Body of pancreas (tissue), 4 donors: ENCODE measurements around the gene GNAT3. TPM values are rescaled to one million over a fixed set of nuclear protein-coding genes. Genes with fewer than 3 reads are reported as not detected.

Source experiments
- ATAC-seq: fragments of 150-250 bp; one replicate; pipeline ENCODE4 v1.9.1; 2016
- DNase-seq, 4 donors: peaks; one replicate each; pipeline ENCODE4 v3.0.0-alpha.2; 2019
- H3K27ac ChIP-seq, 4 donors: fragments of 200-600 bp; sonication (generic); 1 replicate in 3 of 4; 2 replicates in 1 of 4; pipeline versions ENCODE4 v1.5.1 to v1.6.1; 2016 to 2019; ENCODE audit warnings: mild to moderate bottlenecking in 1 of 4, mixed read lengths in 1 of 4, moderate library complexity in 1 of 4
- H3K27me3 ChIP-seq, 2 donors: fragments of 200-600 bp; sonication (generic); one replicate each; pipeline ENCODE4 v1.6.0; 2016; ENCODE audit warnings: mild to moderate bottlenecking in 1 of 2
- H3K36me3 ChIP-seq, 2 donors: fragments of 200-600 bp; sonication (generic); replicated peaks in 1 of 2; 2 replicates each; pipeline ENCODE4 v1.5.1; 2016; ENCODE audit warnings: low read depth in 2 of 2; ENCODE audit not compliant: insufficient read depth in 1 of 2
- H3K4me1 ChIP-seq: fragments of 200-600 bp; sonication (generic); one replicate; pipeline ENCODE4 v1.6.0; 2016
- H3K4me3 ChIP-seq, 2 donors: fragments of 200-600 bp; sonication (generic); 1 replicate in 1 of 2; 2 replicates in 1 of 2; pipeline ENCODE4 v1.5.1; 2016 to 2019
- H3K9me3 ChIP-seq, 3 donors: fragments of 200-600 bp; sonication (generic); 1 replicate in 2 of 3; 2 replicates in 1 of 3; pipeline ENCODE4 v1.5.1; 2016
- POLR2A ChIP-seq, 3 donors: fragments of 450-650 bp; IDR thresholded peaks; one replicate each; pipeline ENCODE4 v1.6.1; 2016; ENCODE audit warnings: antibody characterized with exemption in 3 of 3, mild to moderate bottlenecking in 2 of 3
- WGBS, 2 donors: methylation state at CpG; one replicate each; pipeline ENCODE4 v1.1.5; 2017; 5-methylcytosine and 5-hydroxymethylcytosine counted together
- intact Hi-C: fragments of 100-400 bp; cut with DNase I; formaldehyde crosslinking; loops from one replicate; pipeline ENCODE4 v1.15.1; 2023
- total RNA-seq, 2 donors: library from RNA; depleted of rRNA; stranded (reverse); fragments of >200 nt; gene quantifications; one replicate each; pipeline ENCODE4 v1.1.0, GENCODE V29; 2016
- TF ChIP-seq, protein P1 (sequence below), 7 experiments: fragments of 450-650 bp in 4 of 7; fragments of 200-600 bp in 3 of 7; sonication (generic) in 3 of 7; IDR thresholded peaks; one replicate each; pipeline ENCODE4 v1.5.1; 2016 to 2019; ENCODE audit warnings: antibody characterized with exemption in 7 of 7

GNAT3 gene
- total RNA-seq, 2 donors from 2014 or later = 0.26 TPM; not detected in 1

DNA sequence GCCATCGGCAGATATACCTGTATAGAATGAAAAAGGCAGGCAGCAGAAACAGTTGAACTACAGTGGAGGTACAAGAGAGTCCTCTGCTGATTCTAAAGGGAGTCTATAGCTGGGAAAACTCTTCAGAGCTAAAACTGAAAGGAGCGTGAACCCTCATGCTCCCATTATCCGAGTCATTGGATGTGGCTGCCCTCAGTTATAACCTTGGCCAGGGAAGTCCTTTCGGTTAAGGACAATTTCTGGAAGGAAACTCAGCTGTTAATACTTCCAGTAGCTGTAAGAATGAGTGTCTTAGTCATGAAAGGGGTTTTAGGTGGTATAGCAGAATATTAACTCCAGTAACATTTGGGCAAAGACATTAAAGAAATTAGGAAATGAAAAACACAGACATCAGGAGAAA lies 14.6 kb upstream of the GNAT3 start:
- WGBS, 2 donors = 65 to 69% methylated on average over 4 of the region's 4 CpGs
- Histone ChIP-seq H3K27ac (no peak overlapping the region), H3K4me3 (no peak overlapping the region), H3K4me1 (no peaks in the 10 kb centered on the region), H3K27me3 (no peaks in the 10 kb centered on the region), H3K36me3 (no peaks in the 10 kb centered on the region), H3K9me3 (no peaks in the 10 kb centered on the region)
- TF ChIP-seq, protein P1, sequence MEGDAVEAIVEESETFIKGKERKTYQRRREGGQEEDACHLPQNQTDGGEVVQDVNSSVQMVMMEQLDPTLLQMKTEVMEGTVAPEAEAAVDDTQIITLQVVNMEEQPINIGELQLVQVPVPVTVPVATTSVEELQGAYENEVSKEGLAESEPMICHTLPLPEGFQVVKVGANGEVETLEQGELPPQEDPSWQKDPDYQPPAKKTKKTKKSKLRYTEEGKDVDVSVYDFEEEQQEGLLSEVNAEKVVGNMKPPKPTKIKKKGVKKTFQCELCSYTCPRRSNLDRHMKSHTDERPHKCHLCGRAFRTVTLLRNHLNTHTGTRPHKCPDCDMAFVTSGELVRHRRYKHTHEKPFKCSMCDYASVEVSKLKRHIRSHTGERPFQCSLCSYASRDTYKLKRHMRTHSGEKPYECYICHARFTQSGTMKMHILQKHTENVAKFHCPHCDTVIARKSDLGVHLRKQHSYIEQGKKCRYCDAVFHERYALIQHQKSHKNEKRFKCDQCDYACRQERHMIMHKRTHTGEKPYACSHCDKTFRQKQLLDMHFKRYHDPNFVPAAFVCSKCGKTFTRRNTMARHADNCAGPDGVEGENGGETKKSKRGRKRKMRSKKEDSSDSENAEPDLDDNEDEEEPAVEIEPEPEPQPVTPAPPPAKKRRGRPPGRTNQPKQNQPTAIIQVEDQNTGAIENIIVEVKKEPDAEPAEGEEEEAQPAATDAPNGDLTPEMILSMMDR (IDR thresholded peaks at IDR 0.05) = no peak
- TF ChIP-seq POLR2A (IDR thresholded peaks at IDR 0.05) = no peak
- intact Hi-C loops = no loop called here
- DNase-seq = no peak
- no peak for ATAC-seq

DNA sequence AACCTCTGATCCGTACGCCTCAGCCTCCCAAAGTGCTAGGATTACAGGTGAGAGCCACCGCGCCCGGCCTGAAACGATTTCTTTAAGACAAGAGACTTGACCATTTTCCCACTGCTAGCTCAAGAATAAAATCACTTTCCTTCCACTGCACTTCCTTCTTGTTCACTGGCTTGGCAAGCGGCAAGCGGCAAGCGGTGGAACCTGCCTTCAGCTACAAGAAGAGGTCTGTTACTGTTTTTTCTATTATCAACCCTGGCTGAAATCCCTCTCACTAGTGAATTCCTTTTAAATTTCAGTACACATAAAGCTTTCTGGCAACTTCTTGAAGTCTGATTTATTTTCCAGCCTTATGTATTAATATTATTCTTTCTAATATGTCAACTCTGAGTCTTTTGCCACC lies 12.8 kb upstream of the GNAT3 start:
- Histone ChIP-seq H3K27me3 (no peaks in the 10 kb centered on the region), H3K4me1 (no peaks in the 10 kb centered on the region), H3K4me3 (no peak overlapping the region), H3K9me3 (no peaks in the 10 kb centered on the region), H3K36me3 (no peaks in the 10 kb centered on the region), H3K27ac (no peak overlapping the region)
- DNase-seq (no peak), ATAC-seq (no peak)
- intact Hi-C loops = no loop called here
- TF ChIP-seq, protein P1 (IDR thresholded peaks at IDR 0.05) = no peak
- no peak for TF ChIP-seq POLR2A (IDR thresholded peaks at IDR 0.05)
- 92 to 93% methylated on average over 9 of the region's 9 CpGs for WGBS, 2 donors

DNA sequence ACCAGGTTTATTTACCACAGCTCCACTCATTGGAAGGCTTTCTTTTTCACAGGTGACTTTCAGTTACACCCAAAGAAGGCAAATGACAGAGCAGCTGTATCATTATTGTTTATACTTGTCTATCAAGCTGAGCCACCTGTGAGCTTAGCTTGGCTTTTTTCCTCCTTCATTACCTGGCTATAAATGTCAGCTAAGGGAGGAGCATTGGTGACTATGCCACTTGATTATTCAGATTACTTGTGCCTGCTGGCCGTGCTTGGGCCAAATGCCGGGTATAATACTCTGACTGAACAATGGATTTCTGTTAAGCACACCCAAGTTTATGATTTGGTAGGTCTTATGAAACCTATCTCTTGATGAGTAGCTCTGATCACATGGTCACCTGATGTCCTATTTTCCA lies 9.9 kb upstream of the GNAT3 start:
- TF ChIP-seq, protein P1 (IDR thresholded peaks at IDR 0.05) = no peak
- no peak for TF ChIP-seq POLR2A (IDR thresholded peaks at IDR 0.05)
- WGBS, 2 donors = 85 to 89% methylated on average over 2 of the region's 2 CpGs
- H3K9me3 ChIP-seq = no peaks in the 10 kb centered on the region
- no peaks in the 10 kb centered on the region for H3K27me3 ChIP-seq
- DNase-seq (no peak), ATAC-seq (no peak)
- no peak overlapping the region for H3K4me3 ChIP-seq
- peaks cover 8% of the 10 kb centered on the region for H3K4me1 ChIP-seq
- H3K27ac ChIP-seq = no peak overlapping the region
- intact Hi-C loops = no loop called here
- no peaks in the 10 kb centered on the region for H3K36me3 ChIP-seq

- no peak for TF ChIP-seq POLR2A (IDR thresholded peaks at IDR 0.05)
- TF ChIP-seq, protein P1 (IDR thresholded peaks at IDR 0.05) = no peak
- intact Hi-C loops = no loop called here
- 61 to 71% methylated on average over 2 of the region's 2 CpGs for WGBS, 2 donors
- Histone ChIP-seq H3K4me3 (no peak overlapping the region), H3K9me3 (no peaks in the 10 kb centered on the region), H3K36me3 (no peaks in the 10 kb centered on the region), H3K4me1 (peaks cover 15% of the 10 kb centered on the region), H3K27me3 (no peaks in the 10 kb centered on the region), H3K27ac (no peak overlapping the region)
- no peak for ATAC-seq
- DNase-seq = no peak
These were observed 8.3 kb upstream of the GNAT3 start for GRCh38 chr7:80520199-80520598.

DNA sequence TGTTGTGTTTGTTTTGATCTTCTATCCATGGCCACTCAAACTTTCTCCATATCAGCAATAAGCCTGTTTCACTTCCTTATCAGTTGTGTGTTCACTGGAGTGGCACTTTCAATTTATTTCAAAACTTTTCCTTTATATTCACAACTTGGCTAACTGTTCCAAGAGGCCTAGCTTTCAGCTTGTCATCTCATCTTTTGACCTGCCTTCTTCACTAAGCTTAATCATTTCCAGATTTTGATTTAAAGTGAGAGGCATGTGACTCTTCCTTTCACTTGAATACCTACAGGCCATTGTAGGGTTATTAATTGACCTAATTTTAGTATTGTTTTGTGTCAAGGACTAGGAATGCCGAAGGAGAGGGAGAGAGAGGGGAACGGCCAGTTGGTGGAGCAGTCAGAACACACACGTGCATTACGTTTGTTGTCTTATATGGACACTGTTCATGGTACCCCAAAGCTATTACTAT lies 5.5 kb upstream of the GNAT3 start:
- ATAC-seq (no peak), DNase-seq (no peak)
- Histone ChIP-seq H3K4me3 (no peak overlapping the region), H3K36me3 (no peaks in the 10 kb centered on the region), H3K4me1 (peaks cover 15% of the 10 kb centered on the region), H3K27ac (no peak overlapping the region), H3K9me3 (no peaks in the 10 kb centered on the region), H3K27me3 (no peaks in the 10 kb centered on the region)
- 57 to 58% methylated on average over 4 of the region's 4 CpGs for WGBS, 2 donors
- intact Hi-C loops = no loop called here
- TF ChIP-seq, protein P1 (IDR thresholded peaks at IDR 0.05) = no peak
- TF ChIP-seq POLR2A (IDR thresholded peaks at IDR 0.05) = no peak
